Activated naive CD4-positive, alpha-beta T cell treated with anti-CD3 and anti-CD28 coated beads, Interleukin-2, amount 50 U/mL, for 24 hours (primary cell): ENCODE data around the gene OR1L6.

Experiments used
- H3K27ac Mint-ChIP-seq: one replicate; pipeline ENCODE4 v1.8.0; 2021; ENCODE audit warnings: mild to moderate bottlenecking, mixed read lengths
- H3K27me3 Mint-ChIP-seq: one replicate; pipeline ENCODE4 v1.8.0; 2021; ENCODE audit warnings: mixed read lengths
- H3K36me3 Mint-ChIP-seq: one replicate; pipeline ENCODE4 v1.8.0; 2021; ENCODE audit warnings: mixed read lengths
- H3K4me1 Mint-ChIP-seq: one replicate; pipeline ENCODE4 v1.8.0; 2021; ENCODE audit warnings: mixed read lengths
- H3K4me3 Mint-ChIP-seq: one replicate; pipeline ENCODE4 v1.8.0; 2021; ENCODE audit warnings: mild to moderate bottlenecking, mixed read lengths
- H3K9me3 Mint-ChIP-seq: one replicate; pipeline ENCODE4 v1.8.0; 2021; ENCODE audit warnings: mixed read lengths

Gene OR1L6

GRCh38 chr9:122791872-122792669 is 50.0 kb downstream of the OR1L6 start:
- Mint-ChIP-seq H3K9me3 (no peaks in the 10 kb centered on the region), H3K27ac (no peak overlapping the region), H3K36me3 (no peaks in the 10 kb centered on the region), H3K4me3 (no peak overlapping the region), H3K4me1 (no peaks in the 10 kb centered on the region), H3K27me3 (no peaks in the 10 kb centered on the region)

GRCh38 chr9:122797316-122798063 is 55.4 kb downstream of the OR1L6 start:
- Mint-ChIP-seq H3K27me3 (no peaks in the 10 kb centered on the region), H3K36me3 (no peaks in the 10 kb centered on the region), H3K4me3 (no peak overlapping the region), H3K27ac (no peak overlapping the region), H3K4me1 (no peaks in the 10 kb centered on the region), H3K9me3 (no peaks in the 10 kb centered on the region)
